H9 (cell line): ENCODE results near the gene CROCC2. TPM values are rescaled to one million over a fixed set of nuclear protein-coding genes. Genes with fewer than 3 reads are reported as not detected.

ENCODE experiments used
- DNase-seq: peaks from one replicate; pipeline ENCODE4 v3.0.0-alpha.2; 2017
- H2AFZ ChIP-seq: one replicate; pipeline ENCODE4 v1.6.1; 2013; ENCODE audit warnings: mild to moderate bottlenecking, low read length, control low read depth, moderate library complexity
- H2AK5ac ChIP-seq: 2 replicates; pipeline ENCODE4 v1.6.1; 2013; ENCODE audit warnings: low read length, control low read depth, mixed read lengths; ENCODE audit not compliant: insufficient read length
- H2BK120ac ChIP-seq: one replicate; pipeline ENCODE4 v1.6.1; 2013; ENCODE audit warnings: low read depth, mild to moderate bottlenecking, low read length, control low read depth, inconsistent platforms; ENCODE audit not compliant: poor library complexity, severe bottlenecking
- H2BK12ac ChIP-seq: 2 replicates; pipeline ENCODE4 v1.6.1; 2013; ENCODE audit warnings: low read length, control low read depth, mixed read lengths, low read depth; ENCODE audit not compliant: insufficient read length
- H2BK15ac ChIP-seq: 2 replicates; pipeline ENCODE4 v1.6.1; 2013; ENCODE audit warnings: low read depth, low read length, control low read depth
- H2BK20ac ChIP-seq: one replicate; pipeline ENCODE4 v1.6.1; 2013; ENCODE audit warnings: low read depth, mild to moderate bottlenecking, low read length, control low read depth, inconsistent platforms; ENCODE audit not compliant: poor library complexity, severe bottlenecking
- H2BK5ac ChIP-seq: 2 replicates; pipeline ENCODE4 v1.6.1; 2013; ENCODE audit warnings: low read length, control low read depth, mixed read lengths; ENCODE audit not compliant: insufficient read length
- H3K14ac ChIP-seq: 2 replicates; pipeline ENCODE4 v1.6.1; 2013; ENCODE audit warnings: low read length, control low read depth; ENCODE audit not compliant: insufficient read depth
- H3K18ac ChIP-seq: 2 replicates; pipeline ENCODE4 v1.6.1; 2013; ENCODE audit warnings: low read depth, mild to moderate bottlenecking, mixed read lengths, low read length, control low read depth; ENCODE audit not compliant: insufficient read length
- H3K23ac ChIP-seq: 2 replicates; pipeline ENCODE4 v1.6.1; 2013; ENCODE audit warnings: low read length, control low read depth, mixed read lengths, low read depth; ENCODE audit not compliant: insufficient read length
- H3K23me2 ChIP-seq: 2 replicates; pipeline ENCODE4 v1.6.1; 2013; ENCODE audit warnings: low read depth, mild to moderate bottlenecking, mixed read lengths, low read length, control low read depth; ENCODE audit not compliant: insufficient read length, poor library complexity, severe bottlenecking
- H3K27ac ChIP-seq: 2 replicates; pipeline ENCODE4 v1.5.1; 2013; ENCODE audit warnings: low read length, control low read depth, mixed read lengths, low read depth; ENCODE audit not compliant: insufficient read length
- H3K27me3 ChIP-seq: 2 replicates; pipeline ENCODE4 v1.6.1; 2013; ENCODE audit warnings: low read length, control low read depth, inconsistent platforms; ENCODE audit not compliant: insufficient read depth
- H3K4ac ChIP-seq: 2 replicates; pipeline ENCODE4 v1.6.1; 2013; ENCODE audit warnings: low read depth, mild to moderate bottlenecking, control low read depth, inconsistent platforms, low read length, moderate library complexity
- H3K4me1 ChIP-seq: 2 replicates; pipeline ENCODE4 v1.6.1; 2013; ENCODE audit warnings: low read length, control low read depth, inconsistent platforms; ENCODE audit not compliant: insufficient read depth
- H3K4me2 ChIP-seq: 2 replicates; pipeline ENCODE4 v1.6.1; 2013; ENCODE audit warnings: low read length, control low read depth, mixed read lengths; ENCODE audit not compliant: insufficient read length, insufficient read depth
- H3K56ac ChIP-seq: 2 replicates; pipeline ENCODE4 v1.6.1; 2013; ENCODE audit warnings: low read depth, mild to moderate bottlenecking, mixed read lengths, low read length, control low read depth; ENCODE audit not compliant: insufficient read length
- H3K79me1 ChIP-seq: 2 replicates; pipeline ENCODE4 v1.6.1; 2013; ENCODE audit warnings: low read depth, mild to moderate bottlenecking, moderate library complexity, low read length, control low read depth, inconsistent platforms; ENCODE audit not compliant: insufficient read depth, poor library complexity, severe bottlenecking
- H3K79me2 ChIP-seq: 2 replicates; pipeline ENCODE4 v1.6.1; 2013; ENCODE audit warnings: low read length, control low read depth, inconsistent platforms; ENCODE audit not compliant: insufficient read depth
- H3K9ac ChIP-seq: 2 replicates; pipeline ENCODE4 v1.6.1; 2013; ENCODE audit warnings: low read length, control low read depth, mixed read lengths; ENCODE audit not compliant: insufficient read length; ENCODE audit errors: extremely low read depth
- H3K9me3 ChIP-seq: one replicate; pipeline ENCODE4 v1.6.1; 2013; ENCODE audit warnings: low read depth, low read length, inconsistent platforms; ENCODE audit not compliant: control insufficient read depth
- H3T11ph ChIP-seq: one replicate; pipeline ENCODE4 v1.6.1; 2013; ENCODE audit warnings: mild to moderate bottlenecking, low read length, control low read depth, inconsistent platforms
- H4K20me1 ChIP-seq: one replicate; pipeline ENCODE4 v1.6.1; 2013; ENCODE audit not compliant: control insufficient read depth, insufficient read length, insufficient read depth
- H4K5ac ChIP-seq: 2 replicates; pipeline ENCODE4 v1.6.1; 2013; ENCODE audit warnings: low read depth, mild to moderate bottlenecking, mixed read lengths, low read length, control low read depth; ENCODE audit not compliant: insufficient read length
- H4K8ac ChIP-seq: replicated peaks from 2 replicates; pipeline ENCODE4 v1.6.1; 2013; ENCODE audit warnings: low read length, control low read depth, mixed read lengths, low read depth; ENCODE audit not compliant: insufficient read length
- H4K91ac ChIP-seq: 2 replicates; pipeline ENCODE4 v1.6.1; 2013; ENCODE audit warnings: low read depth, mild to moderate bottlenecking, moderate library complexity, mixed read lengths, low read length, control low read depth; ENCODE audit not compliant: insufficient read length
- H3K27ac Mint-ChIP-seq, 3 experiments: 2 replicates in 2 of 3; 3 replicates in 1 of 3; pipeline ENCODE4 v1.8.0; 2020 to 2021; ENCODE audit warnings: mixed read lengths in 3 of 3, mild to moderate bottlenecking in 1 of 3, moderate library complexity in 1 of 3
- H3K27me3 Mint-ChIP-seq: 2 replicates; pipeline ENCODE4 v1.8.0; 2021; ENCODE audit warnings: low read depth, mild to moderate bottlenecking, moderate library complexity, mixed read lengths
- H3K36me3 Mint-ChIP-seq, 3 experiments: 2 replicates in 2 of 3; 3 replicates in 1 of 3; pipeline ENCODE4 v1.8.0; 2020 to 2021; ENCODE audit warnings: low read depth in 3 of 3, mixed read lengths in 3 of 3; ENCODE audit not compliant: insufficient read depth in 1 of 3
- H3K4me1 Mint-ChIP-seq, 2 experiments: 2 replicates each; pipeline ENCODE4 v1.8.0; 2020; ENCODE audit warnings: mixed read lengths in 2 of 2
- H3K4me3 Mint-ChIP-seq, 2 experiments: 2 replicates in 1 of 2; 3 replicates in 1 of 2; pipeline ENCODE4 v1.8.0; 2020 to 2021; ENCODE audit warnings: mild to moderate bottlenecking in 2 of 2, mixed read lengths in 2 of 2, moderate library complexity in 1 of 2
- H3K9me3 Mint-ChIP-seq, 2 experiments: 2 replicates in 1 of 2; 3 replicates in 1 of 2; pipeline ENCODE4 v1.8.0; 2020; ENCODE audit warnings: mild to moderate bottlenecking in 2 of 2, mixed read lengths in 2 of 2, moderate library complexity in 1 of 2
- WGBS: extraction: QIAGEN DNeasy Blood & Tissue Kit; methylation state at CpG from one replicate; pipeline ENCODE4 v1.1.7; 2013; ENCODE audit warnings: missing lambda C conversion rate, low lambda C conversion rate, mixed read lengths; ENCODE audit not compliant: insufficient read length; ENCODE audit errors: extremely low coverage; 5-methylcytosine and 5-hydroxymethylcytosine counted together
- total RNA-seq: library from RNA; stranded (reverse); gene quantifications from 2 replicates; pipeline ENCODE4 v1.2.1, GENCODE V29; 2021
- TF ChIP-seq, protein P1 (sequence below): fragments of 200-600 bp; sonication (generic); conservative IDR thresholded peaks from 3 replicates; pipeline ENCODE4 v1.8.0; 2021; ENCODE audit warnings: antibody characterized with exemption, mild to moderate bottlenecking

The CROCC2 gene
- total RNA-seq, 1 experiment from 2014 or later = not detected

- WGBS = no CpG with 5 or more reads among the region's 20 CpGs
- Histone ChIP-seq H3K4me2 (no peak overlapping the region), H2BK20ac (no peak overlapping the region), H2BK12ac (no peak overlapping the region), H3K27me3 (no peaks in the 10 kb centered on the region), H2AFZ (no peak overlapping the region), H4K91ac (no peak overlapping the region), H3K4me1 (no peaks in the 10 kb centered on the region; the same call in 1 of the 2 replicates), H3T11ph (no peak overlapping the region), H2BK15ac (no peak overlapping the region), H3K4ac (no peak overlapping the region), H4K5ac (no peak overlapping the region), H2BK120ac (no peak overlapping the region), H3K27ac (no peak overlapping the region), H3K79me1 (no peaks in the 10 kb centered on the region), H3K18ac (no peak overlapping the region), H3K56ac (no peak overlapping the region), H2AK5ac (no peak overlapping the region), H3K23ac (no peak overlapping the region), H4K8ac (no peak overlapping the region), H2BK5ac (no peak overlapping the region), H3K14ac (no peak overlapping the region), H3K23me2 (peaks cover 5% of the 10 kb centered on the region), H4K20me1 (no peaks in the 10 kb centered on the region), H3K79me2 (no peaks in the 10 kb centered on the region), H3K9ac (no peak overlapping the region), H3K9me3 (no peaks in the 10 kb centered on the region)
- H3K4me3 Mint-ChIP-seq = no peak overlapping the region
- DNase-seq = peak; percentile 35
- H3K27me3 Mint-ChIP-seq = peaks cover 26% of the 10 kb centered on the region
- peaks cover 31% of the 10 kb centered on the region in 2 experiments for H3K9me3 Mint-ChIP-seq
- H3K4me1 Mint-ChIP-seq = peaks cover 17% of the 10 kb centered on the region in 2 experiments
- peaks cover 9 to 22% (median 12%) of the 10 kb centered on the region in 3 experiments for H3K36me3 Mint-ChIP-seq
- TF ChIP-seq, protein P1, sequence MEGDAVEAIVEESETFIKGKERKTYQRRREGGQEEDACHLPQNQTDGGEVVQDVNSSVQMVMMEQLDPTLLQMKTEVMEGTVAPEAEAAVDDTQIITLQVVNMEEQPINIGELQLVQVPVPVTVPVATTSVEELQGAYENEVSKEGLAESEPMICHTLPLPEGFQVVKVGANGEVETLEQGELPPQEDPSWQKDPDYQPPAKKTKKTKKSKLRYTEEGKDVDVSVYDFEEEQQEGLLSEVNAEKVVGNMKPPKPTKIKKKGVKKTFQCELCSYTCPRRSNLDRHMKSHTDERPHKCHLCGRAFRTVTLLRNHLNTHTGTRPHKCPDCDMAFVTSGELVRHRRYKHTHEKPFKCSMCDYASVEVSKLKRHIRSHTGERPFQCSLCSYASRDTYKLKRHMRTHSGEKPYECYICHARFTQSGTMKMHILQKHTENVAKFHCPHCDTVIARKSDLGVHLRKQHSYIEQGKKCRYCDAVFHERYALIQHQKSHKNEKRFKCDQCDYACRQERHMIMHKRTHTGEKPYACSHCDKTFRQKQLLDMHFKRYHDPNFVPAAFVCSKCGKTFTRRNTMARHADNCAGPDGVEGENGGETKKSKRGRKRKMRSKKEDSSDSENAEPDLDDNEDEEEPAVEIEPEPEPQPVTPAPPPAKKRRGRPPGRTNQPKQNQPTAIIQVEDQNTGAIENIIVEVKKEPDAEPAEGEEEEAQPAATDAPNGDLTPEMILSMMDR = no peak
- no peak overlapping the region for H3K27ac Mint-ChIP-seq
These were observed 102.0 kb downstream of the CROCC2 start for GRCh38 chr2:241007880-241008710.
